Upper lobe of right lung (tissue), 1 donor: ENCODE results near the gene KCNN3. TPM values are rescaled to one million over a fixed set of nuclear protein-coding genes. Genes with fewer than 3 reads are reported as not detected.

ENCODE experiments used
- ATAC-seq: fragments of 200-7000 bp; cut with Tn5 transposase; one replicate; pipeline ENCODE4 v1.9.1; 2020; ENCODE audit warnings: mild to moderate bottlenecking, moderate library complexity
- DNase-seq: peaks from one replicate; pipeline ENCODE4 v3.0.0-alpha.2; 2020
- H3K27ac ChIP-seq: fragments of 200-600 bp; one replicate; pipeline ENCODE4 v1.8.0; 2022
- H3K27me3 ChIP-seq: fragments of 200-600 bp; one replicate; pipeline ENCODE4 v1.8.0; 2022; ENCODE audit warnings: mild to moderate bottlenecking
- H3K36me3 ChIP-seq: fragments of 200-600 bp; one replicate; pipeline ENCODE4 v1.8.0; 2022
- H3K4me1 ChIP-seq: fragments of 200-600 bp; one replicate; pipeline ENCODE4 v1.8.0; 2022
- H3K4me3 ChIP-seq: fragments of 200-600 bp; one replicate; pipeline ENCODE4 v1.8.0; 2022; ENCODE audit warnings: mild to moderate bottlenecking
- H3K9me3 ChIP-seq: fragments of 200-600 bp; one replicate; pipeline ENCODE4 v1.8.0; 2022
- CTCF ChIP-seq: fragments of 200-600 bp; IDR thresholded peaks from one replicate; pipeline ENCODE4 v1.8.0; 2022; ENCODE audit warnings: antibody characterized with exemption
- intact Hi-C: fragments of 100-400 bp; cut with DNase I; formaldehyde crosslinking; loops from one replicate; pipeline ENCODE4 v1.11.0; 2022
- total RNA-seq: library from RNA; stranded (reverse); fragmentation: NEBNext Ultra II Directional; extraction: Animal tissue kit (Norgen Biotek cat#: 25700); gene quantifications from one replicate; pipeline ENCODE4 v1.2.1, GENCODE V29; 2021
- donor health status: DM: no; HTN: yes; CAD: no; lungs with severe emphysema.

Gene KCNN3
- total RNA-seq, 1 donor from 2014 or later: 7.6 TPM

GRCh38 chr1:154707901-154708463, 162.1 kb downstream of the KCNN3 start:
- ATAC-seq (peak; percentile 49), DNase-seq (no peak)
- H3K4me3 ChIP-seq: no peak overlapping the region
- no peak for TF ChIP-seq CTCF
- intact Hi-C loops: no loop called here
- H3K27me3 ChIP-seq: no peaks in the 10 kb centered on the region
- H3K4me1 ChIP-seq: no peaks in the 10 kb centered on the region
- H3K9me3 ChIP-seq: no peaks in the 10 kb centered on the region
- no peaks in the 10 kb centered on the region for H3K36me3 ChIP-seq
- no peak overlapping the region for H3K27ac ChIP-seq

- Histone ChIP-seq H3K9me3 (no peaks in the 10 kb centered on the region), H3K4me1 (no peaks in the 10 kb centered on the region), H3K27ac (no peak overlapping the region), H3K36me3 (no peaks in the 10 kb centered on the region), H3K4me3 (no peak overlapping the region), H3K27me3 (no peaks in the 10 kb centered on the region)
- intact Hi-C loops: no loop called here
- DNase-seq (no peak), ATAC-seq (no peak)
- no peak for TF ChIP-seq CTCF
Observed at GRCh38 chr1:154706851-154707250, 163.2 kb downstream of the KCNN3 start.

DNA sequence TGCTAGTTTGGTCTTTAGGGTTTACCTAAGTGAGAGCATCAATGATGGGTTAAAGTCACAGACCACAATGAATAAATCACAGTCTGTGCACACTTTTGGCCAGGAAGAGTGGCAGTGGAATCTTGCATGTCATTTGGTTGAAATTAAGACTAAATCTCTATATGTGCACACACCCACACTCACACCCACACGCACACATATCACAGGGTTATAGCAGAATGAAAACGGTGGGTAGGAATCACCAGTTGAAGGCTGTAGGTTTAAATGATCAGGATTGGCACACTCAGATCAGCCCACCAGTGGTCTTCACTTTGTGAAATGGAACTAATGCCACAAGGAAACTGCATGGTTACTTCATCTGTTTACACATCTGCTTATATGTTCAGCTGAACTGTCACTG, 164.5 kb downstream of the KCNN3 start:
- intact Hi-C loops: no loop called here
- Histone ChIP-seq H3K27ac (no peak overlapping the region), H3K9me3 (no peaks in the 10 kb centered on the region), H3K27me3 (no peaks in the 10 kb centered on the region), H3K4me3 (no peak overlapping the region), H3K36me3 (no peaks in the 10 kb centered on the region), H3K4me1 (no peaks in the 10 kb centered on the region)
- ATAC-seq (no peak), DNase-seq (no peak)
- no peak for TF ChIP-seq CTCF

GRCh38 chr1:154703170-154703569, 166.9 kb downstream of the KCNN3 start:
- Histone ChIP-seq H3K4me1 (no peaks in the 10 kb centered on the region), H3K36me3 (no peaks in the 10 kb centered on the region), H3K27me3 (no peaks in the 10 kb centered on the region), H3K9me3 (no peaks in the 10 kb centered on the region), H3K27ac (no peak overlapping the region), H3K4me3 (no peak overlapping the region)
- intact Hi-C loops: no loop called here
- TF ChIP-seq CTCF: no peak
- DNase-seq (no peak), ATAC-seq (no peak)

GRCh38 chr1:154698320-154699096, 171.6 kb downstream of the KCNN3 start:
- intact Hi-C loops: no loop called here
- Histone ChIP-seq H3K36me3 (no peaks in the 10 kb centered on the region), H3K27me3 (no peaks in the 10 kb centered on the region), H3K27ac (no peak overlapping the region), H3K4me1 (no peaks in the 10 kb centered on the region), H3K4me3 (no peak overlapping the region), H3K9me3 (no peaks in the 10 kb centered on the region)
- ATAC-seq (no peak), DNase-seq (no peak)
- TF ChIP-seq CTCF: no peak
